Amniotic epithelial cell (primary cell): ENCODE data around the gene MEP1B.

ENCODE experiments used
- DNase-seq: peaks from one replicate; pipeline ENCODE4 v3.0.0-alpha.2; 2010; ENCODE audit warnings: low read depth

Gene MEP1B

DNA sequence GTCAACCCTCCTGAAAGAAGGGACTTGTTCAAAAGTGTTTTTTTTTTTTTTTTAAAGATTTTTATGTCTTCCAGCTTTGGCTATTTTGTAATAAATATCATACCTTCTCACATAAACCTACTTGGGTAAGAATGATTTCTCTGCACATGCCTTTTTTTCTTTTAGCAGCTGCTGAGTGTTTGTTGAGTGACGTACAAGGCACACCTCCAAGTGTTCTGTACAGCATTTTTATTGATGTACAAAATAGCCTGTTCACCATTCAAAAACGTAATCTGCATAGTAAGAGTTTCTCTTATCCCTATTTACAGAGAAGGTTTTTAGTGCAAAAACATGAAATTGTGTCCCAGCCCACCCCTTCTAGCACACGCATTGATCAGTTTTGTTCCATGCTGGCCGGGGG lies 77.6 kb downstream of the MEP1B start:
- DNase-seq, result no peak
